Activated naive CD4-positive, alpha-beta T cell (primary cell): ENCODE data around the gene KANSL1.

Source experiments
- DNase-seq, 4 experiments: peaks; one replicate each; lab custom pipeline; 2025; lab: John Stamatoyannopoulos, UW

Gene KANSL1

DNA sequence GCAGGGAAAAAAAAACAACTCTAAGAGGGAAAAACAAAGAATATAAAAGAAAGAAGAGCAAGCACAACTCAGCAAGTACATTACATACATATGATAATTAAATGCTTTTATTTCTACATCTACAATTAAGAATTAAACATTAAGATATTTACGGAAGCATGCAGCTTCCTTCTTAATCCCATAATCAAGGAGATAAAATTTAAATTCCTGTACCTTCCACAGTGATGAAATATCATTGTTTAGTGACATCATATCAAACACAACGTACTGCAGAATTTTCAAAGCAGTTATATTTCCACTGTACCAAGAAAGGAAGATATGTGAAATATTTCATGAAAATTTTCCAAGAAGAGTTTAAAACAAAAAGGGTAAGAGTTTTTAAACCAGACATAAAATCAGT lies 26.0 kb downstream of the KANSL1 start:
- no peak for DNase-seq

DNA sequence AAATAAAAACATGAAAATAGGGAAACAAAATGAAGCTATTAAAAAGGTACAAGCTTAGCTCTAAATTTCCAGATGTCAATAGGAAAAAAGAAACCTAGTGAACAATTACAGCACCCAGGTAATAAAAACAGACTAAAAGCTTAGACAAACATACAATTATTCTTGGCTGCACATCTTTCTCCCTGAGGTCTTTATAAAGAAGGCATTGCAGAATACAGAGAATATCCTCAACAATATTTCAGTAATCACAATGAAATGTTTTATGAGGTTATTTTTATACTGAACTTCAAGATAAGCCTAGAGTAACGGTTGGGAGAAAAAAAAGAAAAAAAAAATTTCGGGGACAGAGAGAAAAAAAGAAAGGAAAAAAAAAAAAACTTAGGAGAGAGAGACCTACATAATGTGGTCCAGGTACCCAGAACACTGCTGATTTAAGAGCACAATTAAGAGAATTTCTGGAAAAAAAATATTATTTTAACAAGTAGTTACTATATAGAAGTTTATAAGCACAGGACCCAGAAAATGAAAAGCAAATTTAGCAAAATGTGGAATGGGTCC lies 26.5 kb downstream of the KANSL1 start:
- DNase-seq, result no peak

DNA sequence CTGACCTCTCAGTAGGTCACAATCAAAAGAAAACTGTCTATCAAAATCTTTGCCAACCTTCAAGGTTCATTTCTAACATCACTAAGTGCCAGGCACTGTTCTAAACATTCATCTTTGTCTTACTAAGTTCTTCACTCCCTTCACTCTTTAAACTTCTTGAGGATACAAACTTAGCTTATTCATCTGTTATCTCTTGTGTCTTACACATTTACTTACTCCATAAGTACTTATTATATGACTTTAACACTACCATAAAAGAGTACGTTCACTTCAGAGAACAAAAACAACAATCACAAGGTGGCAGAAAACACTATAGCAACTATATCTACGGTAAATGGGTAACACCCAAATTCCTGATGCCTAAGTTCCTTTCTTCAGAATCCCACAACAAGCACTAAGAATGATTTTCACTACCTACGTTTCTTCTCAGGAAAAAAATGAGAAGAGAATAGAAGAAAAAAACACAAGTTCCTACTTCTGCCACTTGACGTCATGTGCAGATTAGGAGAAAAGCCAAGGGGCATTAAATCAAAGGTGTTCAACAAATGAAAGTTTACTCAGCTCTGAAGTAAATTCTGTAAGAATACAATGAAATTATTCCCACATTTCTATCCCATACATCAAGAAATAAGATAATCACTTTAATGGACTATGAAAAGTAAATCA lies 29.2 kb downstream of the KANSL1 start:
- no peak for DNase-seq

DNA sequence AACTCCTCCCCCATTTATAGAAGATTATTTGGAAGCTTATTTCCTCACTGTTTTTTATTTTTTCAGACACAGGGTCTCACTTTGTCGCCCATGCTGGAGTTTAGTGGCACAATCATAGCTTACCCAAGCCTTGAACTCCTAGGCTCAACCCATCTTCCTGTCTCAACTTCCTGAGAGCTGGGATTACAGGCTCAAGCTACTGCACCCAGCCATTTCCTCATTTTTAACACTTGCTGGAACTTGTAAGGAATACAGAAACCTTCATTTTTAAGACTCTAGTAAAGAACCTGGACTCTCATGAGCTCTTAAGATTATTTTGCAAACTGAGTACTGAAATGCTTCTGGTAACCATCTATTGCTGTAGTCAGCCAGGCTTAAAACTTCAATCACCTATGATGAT lies 29.9 kb downstream of the KANSL1 start:
- DNase-seq, result no peak

DNA sequence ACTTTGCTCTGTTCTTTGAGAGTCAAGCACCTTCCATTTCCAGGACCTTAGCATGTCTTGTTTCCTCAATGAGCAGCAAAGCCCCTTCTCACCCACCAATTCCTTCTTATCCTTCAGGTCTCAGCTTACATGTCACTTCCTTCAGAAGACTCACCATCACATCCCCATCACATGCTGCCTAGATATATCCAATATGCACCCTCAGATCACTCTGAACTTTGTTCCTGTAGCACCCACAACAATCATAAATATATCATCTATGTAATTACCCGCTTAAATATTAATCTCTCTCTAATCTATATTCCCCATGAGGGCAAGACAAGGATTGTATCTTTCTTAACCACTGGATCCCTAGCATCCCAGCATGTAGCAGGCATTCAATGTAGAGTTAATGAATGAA lies 30.4 kb downstream of the KANSL1 start:
- DNase-seq, result no peak

DNA sequence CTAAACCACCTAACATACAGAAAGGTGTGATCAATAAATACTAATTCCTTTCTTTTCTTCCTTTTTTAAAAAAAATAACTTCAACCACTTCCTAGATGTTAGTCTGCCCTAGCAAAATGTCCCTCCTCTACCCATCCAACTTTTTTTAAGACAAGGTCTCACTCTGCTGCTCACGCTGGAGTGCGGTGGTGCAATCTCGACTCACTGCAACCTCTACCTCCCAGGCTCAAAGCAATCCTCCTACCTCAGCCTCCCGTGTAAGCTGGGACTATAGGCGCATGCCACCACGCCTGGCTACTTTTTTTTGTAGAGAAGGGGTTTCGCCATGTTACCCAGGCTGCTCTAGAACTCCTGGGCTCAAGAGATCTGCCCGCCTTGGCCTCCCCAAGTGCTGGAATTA lies 33.1 kb downstream of the KANSL1 start:
- DNase-seq, result no peak

DNA sequence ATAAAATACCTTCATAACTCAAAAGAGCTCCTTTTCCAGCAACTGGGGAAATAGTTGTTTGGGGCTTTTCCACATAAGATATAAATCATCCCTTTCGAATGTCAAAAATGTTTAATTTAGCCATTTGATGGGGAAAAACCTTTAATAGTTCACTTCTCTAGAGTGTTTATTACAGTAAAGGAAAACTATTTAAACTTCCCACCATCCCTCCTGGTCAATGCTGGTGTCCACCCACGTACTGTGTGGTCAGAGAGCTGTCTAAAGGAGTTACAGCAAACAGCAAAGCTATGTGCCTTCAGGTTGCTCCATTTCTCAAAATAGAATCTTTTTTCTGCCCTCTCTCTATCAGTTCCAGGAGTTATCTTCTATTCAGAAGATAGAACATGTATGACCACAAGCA lies 33.5 kb downstream of the KANSL1 start:
- DNase-seq, result no peak

DNA sequence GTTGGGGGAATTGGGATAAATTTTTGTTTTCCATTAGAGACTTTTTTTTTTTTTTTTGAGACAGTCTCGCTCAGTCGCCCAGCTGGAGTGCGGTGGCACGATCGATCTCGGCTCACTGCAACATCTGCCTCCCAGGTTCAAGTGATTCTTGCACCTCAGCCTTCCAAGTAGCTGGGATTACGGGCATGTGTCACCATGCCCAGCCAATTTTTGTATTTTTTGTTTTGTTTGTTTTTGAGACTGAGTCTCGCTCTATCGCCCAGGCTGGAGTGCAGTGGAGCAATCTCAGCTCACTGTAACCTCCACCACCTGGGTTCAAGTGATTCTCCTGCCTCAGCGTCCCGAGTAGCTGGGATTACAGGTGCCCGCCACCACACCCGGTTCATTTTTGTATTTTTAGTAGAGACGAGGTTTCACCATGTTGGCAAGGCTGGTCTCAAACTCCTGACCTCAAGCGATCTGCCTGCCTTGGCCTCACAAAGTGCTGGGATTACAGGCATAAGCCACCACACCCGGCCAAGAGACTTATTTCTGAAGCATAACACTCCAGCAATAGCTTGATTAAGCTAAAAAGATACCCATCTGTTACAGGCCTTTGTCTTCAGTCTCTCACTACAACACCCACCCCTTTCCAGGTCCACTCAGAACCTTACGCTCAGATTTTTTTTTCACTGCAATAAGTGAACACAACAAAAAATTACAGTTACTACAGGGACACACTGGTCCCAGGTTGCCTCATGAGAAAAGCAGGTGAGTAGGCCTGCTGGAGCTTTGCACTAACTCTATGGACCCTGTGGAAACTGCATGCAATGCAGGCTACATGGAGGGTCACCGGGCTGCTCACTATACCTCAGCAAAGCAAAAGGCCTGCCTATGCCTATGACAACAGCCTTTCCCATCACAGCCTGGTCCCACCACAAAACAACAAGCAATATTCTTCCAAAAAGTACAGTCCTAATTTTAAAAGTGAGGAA lies 34.6 kb downstream of the KANSL1 start:
- DNase-seq, result no peak

DNA sequence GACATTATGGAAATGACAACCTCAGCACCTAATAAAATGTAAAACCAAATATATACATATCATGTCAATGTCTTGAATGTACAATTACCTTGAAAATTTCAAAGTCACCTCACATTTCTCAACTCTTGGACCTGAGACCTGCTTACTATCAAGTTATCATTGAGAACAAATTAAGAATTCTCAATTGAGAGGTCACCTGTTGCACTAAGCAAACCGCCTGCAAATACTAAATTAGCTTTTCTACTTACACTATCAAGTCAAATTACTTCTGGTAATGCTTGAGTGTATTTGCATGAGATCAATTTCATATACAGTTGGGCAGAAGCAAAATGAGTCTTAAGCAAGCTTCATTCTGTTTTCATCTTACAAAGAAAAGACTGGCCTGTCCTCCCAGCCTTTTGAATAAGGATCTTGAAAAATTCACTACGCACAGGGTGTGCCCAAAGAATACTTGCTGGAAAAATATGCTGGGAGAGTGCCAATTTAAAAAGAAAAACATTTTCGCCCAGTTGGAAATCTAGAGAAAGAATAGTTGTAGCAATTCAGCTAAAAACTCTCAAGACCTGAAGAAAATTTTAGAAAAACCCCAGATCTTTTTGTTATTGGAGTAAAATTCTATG lies 35.7 kb downstream of the KANSL1 start:
- DNase-seq, result no peak

DNA sequence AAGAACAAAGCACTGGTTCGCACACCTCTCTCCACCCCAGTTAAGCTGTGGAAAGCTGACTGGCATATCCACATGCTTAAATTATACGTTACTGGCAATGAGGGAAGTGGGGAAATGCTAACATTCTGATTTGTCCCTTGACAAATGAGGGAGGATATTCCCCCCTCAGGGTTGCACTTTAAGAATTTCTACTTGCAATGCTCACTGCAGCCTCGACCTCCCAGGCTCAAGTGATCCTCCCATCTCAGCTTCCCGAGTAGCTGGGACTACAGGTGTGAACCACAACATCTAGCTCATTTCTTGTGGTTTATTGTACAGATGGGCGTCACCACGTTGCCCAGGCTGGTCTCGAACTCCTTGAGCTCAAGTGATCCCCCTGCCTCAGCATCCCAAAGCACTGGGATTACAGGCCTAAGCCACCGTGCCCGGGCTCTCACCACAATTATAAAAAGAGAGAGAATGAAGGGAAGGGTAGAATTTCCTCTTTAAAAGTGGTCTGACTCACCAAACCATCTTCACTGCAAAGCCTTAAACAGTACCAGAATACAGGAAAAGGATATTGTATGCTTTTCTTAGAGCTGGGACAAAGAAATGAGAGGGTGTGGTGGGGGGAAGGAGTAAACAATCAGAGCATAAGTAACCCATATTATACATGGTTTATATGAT lies 38.9 kb downstream of the KANSL1 start:
- no peak for DNase-seq

DNA sequence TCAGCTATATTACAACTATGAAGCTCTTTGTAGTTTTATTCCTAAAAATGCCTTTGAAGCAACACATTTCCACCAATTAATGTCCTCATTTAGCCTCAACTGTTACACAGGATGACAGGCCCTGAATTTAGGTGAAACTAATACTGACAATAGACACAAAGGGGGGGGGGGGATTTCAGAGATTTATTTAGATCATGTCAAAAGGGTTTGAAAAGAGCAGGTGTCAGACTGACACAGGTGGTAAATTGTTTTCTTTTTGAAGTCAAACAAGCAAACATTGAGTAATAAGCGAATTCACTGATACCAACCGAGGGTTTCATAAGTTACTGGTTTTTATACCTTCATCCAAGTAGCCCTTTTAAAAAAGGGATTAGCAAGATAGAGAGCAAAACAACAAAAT lies 40.8 kb downstream of the KANSL1 start:
- no peak for DNase-seq

DNA sequence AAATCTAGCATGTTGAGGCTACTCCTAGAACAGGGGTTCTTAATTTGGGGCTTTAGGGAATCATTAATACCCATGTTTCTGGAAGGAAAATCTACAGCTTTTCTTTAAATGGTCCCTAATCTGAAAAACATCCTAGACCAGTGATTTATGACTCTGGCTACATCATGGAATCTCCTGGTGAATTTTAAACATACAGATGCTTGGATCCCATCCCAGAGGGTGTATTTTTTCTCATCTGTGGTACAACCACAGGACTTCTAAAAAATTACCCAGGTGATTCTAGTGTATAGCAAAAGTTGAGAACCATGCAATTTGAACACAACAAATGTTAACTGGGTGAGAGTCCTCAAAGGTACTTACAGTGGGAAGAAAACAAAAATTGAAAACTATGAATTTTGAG lies 41.5 kb downstream of the KANSL1 start:
- DNase-seq, result no peak

DNA sequence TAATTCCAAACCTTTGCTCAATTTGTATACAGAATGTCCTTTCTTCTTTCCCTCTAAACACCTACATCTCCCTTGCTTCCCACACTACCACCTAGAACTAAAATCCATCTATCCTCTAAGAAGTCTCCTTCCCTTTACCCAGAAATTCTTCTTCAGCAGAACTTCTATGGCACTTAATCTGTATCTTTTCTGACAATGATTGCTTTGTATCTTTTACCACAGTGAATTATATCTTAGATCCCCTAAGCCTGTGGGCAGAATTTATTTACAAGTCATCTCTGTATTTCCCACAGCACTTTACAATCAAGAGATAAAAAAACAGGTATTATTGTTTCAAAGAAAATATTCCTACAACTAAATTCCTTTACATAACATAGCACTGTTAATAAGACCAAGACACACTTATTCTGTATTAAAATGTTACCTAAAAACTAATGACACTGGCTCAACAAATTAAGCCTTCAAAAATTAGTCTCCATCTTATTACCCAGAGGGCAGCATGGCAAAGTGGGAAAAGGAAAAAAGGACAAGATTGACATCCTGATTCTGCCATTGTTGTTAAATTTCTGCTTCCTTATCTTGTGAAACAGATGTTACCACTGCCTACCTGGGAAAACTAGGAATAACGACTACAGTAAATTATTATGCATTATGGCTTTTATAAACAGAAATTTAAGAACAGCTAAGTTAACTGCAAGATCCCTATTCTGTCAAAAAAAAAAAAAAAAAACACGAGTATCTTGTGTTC lies 42.8 kb downstream of the KANSL1 start:
- DNase-seq, result no peak

DNA sequence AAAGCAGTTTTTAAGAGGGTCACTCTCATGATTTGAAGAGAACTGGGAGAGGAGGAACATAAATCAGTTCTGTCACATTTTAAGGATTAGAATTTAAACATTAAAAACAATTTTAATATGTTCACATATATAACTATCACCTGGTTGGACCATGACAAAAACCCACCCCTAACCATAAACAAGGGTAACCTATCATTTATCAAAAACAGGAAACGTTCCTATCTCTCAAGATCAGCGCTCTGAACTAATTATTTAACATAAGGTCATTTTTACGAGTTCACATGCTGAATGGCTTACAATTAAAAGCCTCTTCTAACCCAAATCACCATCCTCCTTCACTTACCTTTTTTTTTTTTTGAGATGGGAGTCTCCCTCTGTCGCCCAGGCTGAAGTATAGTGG lies 45.0 kb downstream of the KANSL1 start:
- DNase-seq, result no peak

DNA sequence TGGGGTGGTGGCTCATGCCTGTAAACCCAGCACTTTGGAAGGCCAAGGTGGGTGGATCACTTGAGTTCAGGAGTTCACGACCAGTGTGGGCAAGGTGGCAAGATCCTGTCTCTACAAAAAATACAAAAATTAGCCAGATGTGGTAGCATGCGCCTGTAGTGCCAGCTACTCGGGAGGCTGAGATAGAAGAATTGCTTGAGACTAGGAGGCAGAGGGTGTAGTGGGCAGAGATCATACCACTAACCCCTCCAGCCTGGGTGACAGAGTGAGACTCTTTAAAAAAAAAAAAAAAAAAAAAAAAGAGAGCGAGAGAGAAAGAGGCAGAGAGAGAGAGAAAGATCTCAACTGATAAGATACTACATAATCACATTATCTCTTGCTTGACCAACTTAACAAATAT lies 45.9 kb downstream of the KANSL1 start:
- no peak for DNase-seq

DNA sequence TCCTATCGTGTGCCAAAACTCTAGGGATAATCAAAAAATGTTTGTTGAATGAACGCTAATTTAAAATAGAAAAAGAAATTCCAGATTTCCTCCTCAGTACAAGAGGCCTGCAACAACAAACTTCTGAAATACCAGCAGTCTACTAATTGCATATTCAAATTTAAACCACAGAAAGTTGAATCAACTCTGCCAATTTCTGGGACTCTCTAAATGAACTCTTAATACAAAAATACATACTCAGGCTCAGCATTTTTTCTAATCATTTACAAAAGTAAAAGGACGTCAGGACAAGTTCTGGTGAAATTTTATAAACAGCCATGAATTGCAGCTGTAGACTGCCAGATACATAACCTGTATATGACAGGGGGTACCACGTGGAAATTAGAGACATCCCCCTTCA lies 49.0 kb downstream of the KANSL1 start:
- DNase-seq, result no peak

DNA sequence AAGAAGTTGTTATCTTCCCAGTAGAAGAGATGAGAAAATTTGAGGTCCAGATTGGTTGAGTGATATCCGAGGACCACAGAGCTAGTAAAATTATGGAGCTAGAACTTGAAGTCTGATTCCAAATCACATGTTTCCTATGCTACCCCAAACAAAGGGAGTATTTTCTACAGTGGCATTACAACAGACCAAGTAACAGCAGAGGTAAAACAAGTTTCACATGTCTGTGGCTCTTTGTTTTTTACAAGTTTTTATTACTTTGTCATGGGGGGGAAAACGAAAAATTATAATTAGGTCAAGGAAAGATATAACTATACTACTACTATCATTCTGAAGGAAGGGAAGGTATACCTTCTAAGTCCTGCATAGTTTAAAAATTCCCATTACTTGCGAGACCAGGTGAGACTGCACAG lies 49.4 kb downstream of the KANSL1 start:
- no peak for DNase-seq

DNA sequence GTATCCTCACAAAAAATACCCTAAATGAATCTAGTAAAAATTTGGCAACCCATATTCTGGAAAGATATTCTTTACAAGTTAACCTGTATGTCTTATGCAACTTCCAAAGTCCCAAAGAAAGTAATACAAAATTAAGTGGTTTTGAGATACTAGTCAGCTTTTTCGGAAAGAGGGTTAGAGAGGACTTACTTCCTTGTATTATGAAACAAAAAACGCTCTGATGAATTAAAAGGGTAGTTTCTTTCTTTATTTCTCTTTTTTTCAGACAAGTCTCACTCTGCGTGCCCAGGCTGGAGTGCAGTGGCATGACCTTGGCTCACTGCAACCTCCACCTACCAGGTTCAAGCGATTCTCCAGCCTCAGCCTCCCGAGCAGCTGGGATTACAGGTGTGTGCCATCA lies 51.6 kb downstream of the KANSL1 start:
- DNase-seq, result no peak

DNA sequence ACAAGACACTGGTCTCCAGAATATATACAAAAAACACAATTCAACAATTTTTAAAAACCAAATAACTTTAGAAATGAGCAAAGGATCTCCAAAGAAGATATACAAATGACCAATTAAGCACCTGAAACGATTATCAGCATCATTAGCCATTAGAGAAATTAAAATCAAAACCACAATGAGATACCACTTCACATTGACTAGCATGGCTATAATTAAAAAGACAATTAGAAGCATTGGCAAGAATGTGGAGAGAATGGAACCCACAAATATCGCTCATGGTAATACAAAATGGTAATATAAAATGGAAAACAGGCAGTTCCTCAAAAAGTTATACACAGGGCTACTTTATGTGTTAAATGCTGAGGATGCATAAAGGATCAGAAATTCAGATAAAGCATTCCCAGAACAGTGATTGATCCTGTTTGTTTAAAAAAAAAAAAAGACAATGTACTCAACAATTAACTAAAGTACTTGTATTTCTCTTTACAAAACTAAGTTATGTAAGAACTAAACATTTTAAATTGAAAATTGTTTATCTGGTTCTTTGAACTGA lies 52.5 kb downstream of the KANSL1 start:
- no peak for DNase-seq

DNA sequence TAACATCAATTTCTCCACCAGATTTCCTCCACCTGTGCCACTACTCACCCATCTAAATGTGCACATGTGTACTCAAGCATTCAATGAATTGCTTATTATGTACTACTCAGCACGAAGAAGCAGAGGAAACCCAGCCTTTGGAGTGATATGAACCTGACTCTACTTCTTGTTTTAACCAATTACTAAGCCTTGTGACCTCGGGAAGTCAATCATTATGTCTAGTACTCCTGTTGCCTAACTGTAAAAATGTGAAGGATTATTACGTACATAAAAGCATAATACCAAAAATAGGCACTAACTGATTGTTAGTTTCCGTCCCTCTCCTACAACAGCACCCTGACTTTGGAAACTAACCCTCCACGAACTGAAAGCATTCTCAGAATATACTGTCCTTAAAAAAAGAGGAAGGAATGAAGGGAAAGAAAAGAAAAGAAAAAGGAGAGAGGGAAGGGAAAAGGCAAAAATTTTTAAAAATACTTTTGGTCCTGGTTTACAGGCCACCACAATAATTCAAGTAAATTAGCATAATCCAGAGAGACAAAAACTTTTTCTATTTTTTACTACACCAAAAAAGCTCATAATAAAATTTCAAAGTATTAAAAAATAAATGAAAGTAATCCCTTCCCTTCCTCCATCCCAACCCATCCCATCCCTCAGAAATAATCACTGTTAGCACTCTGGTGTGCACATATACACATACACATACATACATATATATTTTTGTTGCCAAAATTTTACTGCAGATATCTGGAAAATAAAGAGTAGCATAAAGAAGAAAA lies 53.6 kb downstream of the KANSL1 start:
- no peak for DNase-seq
